ENCODE results near the gene TERT. TPM values are rescaled to one million over a fixed set of nuclear protein-coding genes. Genes with fewer than 3 reads are reported as not detected.

TERT gene
- total and polyA plus RNA-seq, 2 of the 8 experiments (the other 6 are each of a cell fraction or from before 2014, with no cell fraction given) = 13.1 to 23.1 TPM

GRCh38 chr5:1295650-1296037 lies 776 bp upstream of the TERT start:
- H3K79me1 ChIP-seq (ENCODE audit: low read depth, low read length) = peaks cover 3% of the 10 kb centered on the region; the same call in 1 of the 2 replicates
- peaks cover 0 to 13% (median 6%) of the 10 kb centered on the region in 4 experiments; a peak in 5 of 7 replicates for H3K4me1 ChIP-seq (replicated peaks in 1 of 4; ENCODE audit: control insufficient read depth in 3 of 4, insufficient read depth in 4 of 4, low read length in 3 of 4)
- peak overlapping the region; percentile 85 for H4K8ac ChIP-seq (ENCODE audit: extremely low read depth, insufficient read depth, low read length)
- H2BK20ac ChIP-seq (ENCODE audit: low read length) = no peak overlapping the region
- H3K9ac ChIP-seq (replicated peaks in 1 of 4; ENCODE audit: extremely low read depth in 1 of 4, low read depth in 3 of 4, low read length in 3 of 4) = no peak overlapping the region
- H3K18ac ChIP-seq (ENCODE audit: extremely low read depth, low read length) = peak overlapping the region; percentile 32; the same call in 1 of the 2 replicates
- 66% methylated on average over 22 of the region's 22 CpGs; no CpG with 5 or more reads in 1 of the 2 experiments for WGBS, 2 experiments (ENCODE audit: extremely low coverage in 1 of 2, insufficient coverage in 1 of 2, insufficient read length in 1 of 2, insufficient replicate concordance in 2 of 2, low coverage in 1 of 2, low lambda C conversion rate in 2 of 2, missing lambda C conversion rate in 1 of 2)
- no peak overlapping the region for H3K27ac ChIP-seq (ENCODE audit: low read depth, low read length)
- H3K4me2 ChIP-seq (ENCODE audit: insufficient read depth in 1 of 2, low read depth in 2 of 2, low read length in 2 of 2) = peak overlapping the region; percentile 64 to 78
- H3K27me3 ChIP-seq (replicated peaks in 1 of 4; ENCODE audit: control insufficient read depth in 3 of 4, extremely low read depth in 1 of 4, insufficient read depth in 3 of 4, low read length in 3 of 4) = peaks cover 0 to 8% (median 2%) of the 10 kb centered on the region in 4 experiments; a peak in 4 of 7 replicates
- peak overlapping the region; percentile 41 to 76 (median 56) for H3K4me3 ChIP-seq (ENCODE audit: extremely low read depth in 1 of 4, insufficient read depth in 2 of 4, low read depth in 3 of 4, low read length in 4 of 4)
- no peak overlapping the region for H3K14ac ChIP-seq (ENCODE audit: insufficient read length)
- H3K23ac ChIP-seq (ENCODE audit: insufficient read length) = no peak overlapping the region
- no peaks in the 10 kb centered on the region; a peak in 2 of 8 replicates for H3K36me3 ChIP-seq (ENCODE audit: control insufficient read depth in 2 of 4, insufficient read depth in 4 of 4, low read length in 3 of 4)
- no peak overlapping the region for H4K91ac ChIP-seq (replicated peaks; ENCODE audit: insufficient read length, low read length)
- no peak overlapping the region for H2BK120ac ChIP-seq (replicated peaks; ENCODE audit: low read depth, low read length)
- H3K79me2 ChIP-seq (ENCODE audit: control insufficient read depth in 1 of 2, insufficient read depth in 2 of 2, low read length in 2 of 2) = no peaks in the 10 kb centered on the region; a peak in 1 of 4 replicates
- FAIRE-seq (no peak), DNase-seq (ENCODE audit: low read depth in 1 of 2, low spot score in 2 of 2) (no peak)
- CTCF ChIA-PET (ENCODE audit: partially characterized antibody) = interaction anchor here (1.2 to 1.7 kb wide), 2 partner anchors 16 to 85 kb away, joined by 3 to 4 read pairs; no protein-coding TSS in a partner anchor
- no peaks in the 10 kb centered on the region for H3K9me3 ChIP-seq (ENCODE audit: insufficient read depth in 2 of 2, low read depth in 1 of 2, low read length in 1 of 2)
- no peak overlapping the region for H2BK15ac ChIP-seq (ENCODE audit: low read length)
- no peak overlapping the region for H3K56ac ChIP-seq (replicated peaks; ENCODE audit: insufficient read length, low read depth, low read length)
- H4K5ac ChIP-seq (ENCODE audit: insufficient read length, low read depth, low read length) = no peak overlapping the region
- POLR2A ChIA-PET (ENCODE audit: partially characterized antibody) = interaction anchor here (0.9 to 1.9 kb wide), 4 partner anchors 10 to 23 kb away, joined by 3 to 9 read pairs (median 4); no protein-coding TSS in a partner anchor
- H2AK5ac ChIP-seq (ENCODE audit: low read depth, low read length) = no peak overlapping the region
- H4K20me1 ChIP-seq (replicated peaks in 1 of 2; ENCODE audit: control insufficient read depth in 1 of 2, insufficient read depth in 2 of 2, low read length in 2 of 2) = peaks cover 4 to 11% of the 10 kb centered on the region in 2 experiments
- H2BK5ac ChIP-seq (ENCODE audit: low read depth, low read length) = peak overlapping the region; percentile 13; the same call in 1 of the 2 replicates
- H3K4ac ChIP-seq (replicated peaks; ENCODE audit: insufficient read length, low read depth, low read length) = no peak overlapping the region
- peak overlapping the region; percentile 20; the same call in 1 of the 2 replicates for H2AFZ ChIP-seq (ENCODE audit: low read length)
- no peak overlapping the region; the same call in 1 of the 2 replicates for H2BK12ac ChIP-seq (ENCODE audit: low read depth, low read length)
- H3K23me2 ChIP-seq (ENCODE audit: low read depth, low read length) = peaks cover 14% of the 10 kb centered on the region; the same call in 1 of the 2 replicates
- peak; percentile 41; the same call in 1 of the 2 replicates for TF ChIP-seq MAX (IDR thresholded peaks at IDR 0.05)
- TF ChIP-seq RAD21 (IDR thresholded peaks at IDR 0.05 in 1 of 2, conservative IDR thresholded peaks at IDR 0.05 in 1 of 2; ENCODE audit: low read depth in 2 of 2, low read length in 2 of 2) = no peak
- TF ChIP-seq ASH2L (IDR thresholded peaks at IDR 0.05; ENCODE audit: low read length) = peak; percentile 28
- TF ChIP-seq RNF2 (IDR thresholded peaks at IDR 0.05; ENCODE audit: borderline replicate concordance, low read depth, low read length, missing control alignments, poor library complexity, severe bottlenecking) = peak; percentile 72
- 0 out of 2 replicates have a peak, but pooled peaks have one; percentile 0 for TF ChIP-seq CREB1 (IDR thresholded peaks at IDR 0.05)
- TF ChIP-seq CTCF (IDR thresholded peaks at IDR 0.05; ENCODE audit: control extremely low read depth in 1 of 3, insufficient read depth in 1 of 3, low read depth in 1 of 3, low read length in 3 of 3) = no peak
- no peak for TF ChIP-seq TEAD4 (IDR thresholded peaks at IDR 0.05; ENCODE audit: low read depth, low read length)
- no peak for TF ChIP-seq NRF1 (IDR thresholded peaks at IDR 0.05; ENCODE audit: low read depth, low read length)
